Liver (tissue), 9 donors: ENCODE measurements around the gene PPM1B. TPM values are rescaled to one million over a fixed set of nuclear protein-coding genes. Genes with fewer than 3 reads are reported as not detected.

Experiments used
- DNase-seq: peaks from one replicate; pipeline ENCODE4 v3.0.0-alpha.2; 2017; ENCODE audit warnings: low spot score
- H3K27ac ChIP-seq, 2 donors: one replicate each; pipeline ENCODE4 v1.7.0; 2013; ENCODE audit warnings: inconsistent platforms in 2 of 2, low read length in 2 of 2, control low read depth in 1 of 2, low read depth in 1 of 2, mild to moderate bottlenecking in 1 of 2
- H3K27me3 ChIP-seq, 4 donors: one replicate each; pipeline versions ENCODE4 v1.6.1 to v1.7.0; 2013; ENCODE audit warnings: low read length in 3 of 4, inconsistent platforms in 1 of 4, mild to moderate bottlenecking in 1 of 4, moderate library complexity in 1 of 4; ENCODE audit not compliant: control insufficient read depth in 4 of 4, insufficient read depth in 4 of 4
- H3K36me3 ChIP-seq, 4 donors: one replicate each; pipeline versions ENCODE4 v1.6.1 to v1.7.0; 2013; ENCODE audit warnings: low read length in 3 of 4, mild to moderate bottlenecking in 3 of 4, low read depth in 1 of 4, moderate library complexity in 1 of 4; ENCODE audit not compliant: control insufficient read depth in 4 of 4, insufficient read depth in 3 of 4
- H3K4me1 ChIP-seq, 4 donors: one replicate each; pipeline versions ENCODE4 v1.6.1 to v1.7.0; 2013; ENCODE audit warnings: low read length in 3 of 4, mild to moderate bottlenecking in 3 of 4, moderate library complexity in 1 of 4; ENCODE audit not compliant: control insufficient read depth in 4 of 4, insufficient read depth in 4 of 4
- H3K4me3 ChIP-seq, 3 donors: one replicate each; pipeline versions ENCODE4 v1.6.1 to v1.7.0; 2013; ENCODE audit warnings: low read length in 3 of 3, control low read depth in 1 of 3, low read depth in 1 of 3, mild to moderate bottlenecking in 1 of 3
- H3K9ac ChIP-seq, 2 donors: one replicate each; pipeline ENCODE4 v1.7.0; 2013; ENCODE audit warnings: low read length in 2 of 2, mild to moderate bottlenecking in 2 of 2, moderate library complexity in 2 of 2, control low read depth in 1 of 2, low read depth in 1 of 2
- H3K9me3 ChIP-seq, 4 donors: one replicate each; pipeline versions ENCODE4 v1.6.1 to v1.7.0; 2013; ENCODE audit warnings: low read length in 3 of 4; ENCODE audit not compliant: control insufficient read depth in 4 of 4
- EGR1 ChIP-seq, 2 donors: IDR thresholded peaks; 2 replicates each; pipeline ENCODE4 v1.6.1; 2016 to 2018; ENCODE audit warnings: antibody characterized with exemption in 2 of 2, low read depth in 2 of 2
- FOXA1 ChIP-seq: IDR thresholded peaks from 2 replicates; pipeline ENCODE4 v1.6.1; 2016; ENCODE audit warnings: antibody characterized with exemption
- FOXA2 ChIP-seq: IDR thresholded peaks from 2 replicates; pipeline ENCODE4 v1.6.1; 2016; ENCODE audit warnings: antibody characterized with exemption
- GABPA ChIP-seq, 2 donors: IDR thresholded peaks in 1 of 2; conservative IDR thresholded peaks in 1 of 2; 2 replicates each; pipeline ENCODE4 v1.6.1; 2016; ENCODE audit warnings: antibody characterized with exemption in 2 of 2, mild to moderate bottlenecking in 1 of 2, moderate library complexity in 1 of 2
- HNF4A ChIP-seq, 2 donors: conservative IDR thresholded peaks; 2 replicates each; pipeline ENCODE4 v1.6.1; 2016; ENCODE audit warnings: antibody characterized with exemption in 2 of 2, mild to moderate bottlenecking in 2 of 2
- HNF4G ChIP-seq: IDR thresholded peaks from 2 replicates; pipeline ENCODE4 v1.6.1; 2016; ENCODE audit warnings: antibody characterized with exemption
- JUND ChIP-seq, 2 donors: IDR thresholded peaks; 2 replicates each; pipeline ENCODE4 v1.6.1; 2016; ENCODE audit warnings: antibody characterized with exemption in 2 of 2
- MAX ChIP-seq: IDR thresholded peaks from 2 replicates; pipeline ENCODE4 v1.6.1; 2016; ENCODE audit warnings: antibody characterized with exemption
- NR2F2 ChIP-seq: IDR thresholded peaks from 2 replicates; pipeline ENCODE4 v1.6.1; 2016; ENCODE audit warnings: antibody characterized with exemption
- RAD21 ChIP-seq, 2 donors: IDR thresholded peaks; 2 replicates each; pipeline ENCODE4 v1.6.1; 2016; ENCODE audit warnings: antibody characterized with exemption in 2 of 2, mild to moderate bottlenecking in 2 of 2
- RXRA ChIP-seq, 2 donors: IDR thresholded peaks; 2 replicates each; pipeline ENCODE4 v1.6.1; 2017 to 2018; ENCODE audit warnings: antibody characterized with exemption in 2 of 2, mild to moderate bottlenecking in 1 of 2
- SP1 ChIP-seq: IDR thresholded peaks from 2 replicates; pipeline ENCODE4 v1.6.1; 2018; ENCODE audit warnings: antibody characterized with exemption, mild to moderate bottlenecking
- TAF1 ChIP-seq: conservative IDR thresholded peaks from 2 replicates; pipeline ENCODE4 v1.6.1; 2016; ENCODE audit warnings: antibody characterized with exemption, mild to moderate bottlenecking
- YY1 ChIP-seq: IDR thresholded peaks from 2 replicates; pipeline ENCODE4 v1.6.1; 2016; ENCODE audit warnings: antibody characterized with exemption, mild to moderate bottlenecking
- WGBS: extraction: QIAGEN DNeasy Blood & Tissue Kit; methylation state at CpG from one replicate; pipeline ENCODE4 v1.1.7; 2013; 5-methylcytosine and 5-hydroxymethylcytosine counted together
- polyA plus RNA-seq, 2 donors: library from polyadenylated mRNA; stranded (reverse) in 1 of 2; unstranded in 1 of 2; fragments of 200-250 nt in 1 of 2; fragments of >200 nt in 1 of 2; fragmentation: Nextera tagmentation in 1 of 2; extraction: Ambion mirVana in 1 of 2; gene quantifications; one replicate each; pipeline versions ENCODE4 v1.2.1 to v1.2.3, GENCODE V29; 2013 to 2015
- total RNA-seq, 2 donors: library from RNA; depleted of rRNA; stranded (reverse); fragments of >200 nt; gene quantifications; one replicate each; pipeline ENCODE4 v1.2.3, GENCODE V29; 2014
- TF ChIP-seq, protein P1 (sequence below): IDR thresholded peaks from 2 replicates; pipeline ENCODE4 v1.6.1; 2016; ENCODE audit warnings: antibody characterized with exemption
- TF ChIP-seq, protein P2 (sequence below): IDR thresholded peaks from 2 replicates; pipeline ENCODE4 v1.6.1; 2016; ENCODE audit warnings: antibody characterized with exemption
- TF ChIP-seq, protein P3 (sequence below): IDR thresholded peaks from 2 replicates; pipeline ENCODE4 v1.6.1; 2016; ENCODE audit warnings: antibody characterized with exemption, mild to moderate bottlenecking
- TF ChIP-seq, protein P4 (sequence below): fragments of 150-350 bp; IDR thresholded peaks from 2 replicates; pipeline ENCODE4 v1.5.1; 2017; ENCODE audit warnings: improper control_type of control experiment, low read depth, low read length; ENCODE audit not compliant: missing input control
- donor health status: healthy.
- donor health status: healthy.
- donor health status: healthy.
- donor health status: healthy.
- donor health status: healthy.

PPM1B gene
- total and polyA plus RNA-seq, 4 donors, result 13.5 to 38.5 (median 30.8) TPM

DNA sequence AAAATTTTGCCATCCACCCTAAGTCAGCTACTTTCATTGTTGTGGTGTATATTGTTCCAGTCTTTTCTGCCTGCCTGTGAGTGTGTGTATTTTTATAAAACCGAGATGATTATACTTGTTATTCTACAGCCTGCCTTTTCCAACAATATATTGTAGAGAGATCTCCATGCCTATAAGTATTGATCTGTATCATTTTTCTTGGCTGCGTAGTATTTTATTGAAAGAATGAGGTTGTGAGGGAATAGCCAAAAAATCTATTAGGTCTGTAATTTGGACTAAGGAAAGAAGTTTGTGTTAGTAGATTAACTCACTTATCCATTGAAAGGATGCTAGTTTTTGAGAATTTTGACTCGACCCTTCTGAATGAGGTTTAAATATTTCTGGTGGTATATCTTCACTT, 34.9 kb downstream of the PPM1B start:
- 98% methylated on average over 3 of the region's 3 CpGs for WGBS

More for the DNA sequence above, 34.9 kb downstream of the PPM1B start:
- H3K4me1 ChIP-seq, result no peaks in the 10 kb centered on the region
- no peaks in the 10 kb centered on the region for H3K9me3 ChIP-seq
- no peak for TF ChIP-seq FOXA2
- TF ChIP-seq GABPA (IDR thresholded peaks at IDR 0.05 in 1 of 2, conservative IDR thresholded peaks at IDR 0.05 in 1 of 2), result no peak
- TF ChIP-seq, protein P1, sequence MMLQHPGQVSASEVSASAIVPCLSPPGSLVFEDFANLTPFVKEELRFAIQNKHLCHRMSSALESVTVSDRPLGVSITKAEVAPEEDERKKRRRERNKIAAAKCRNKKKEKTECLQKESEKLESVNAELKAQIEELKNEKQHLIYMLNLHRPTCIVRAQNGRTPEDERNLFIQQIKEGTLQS, result no peak
- TF ChIP-seq, protein P2, sequence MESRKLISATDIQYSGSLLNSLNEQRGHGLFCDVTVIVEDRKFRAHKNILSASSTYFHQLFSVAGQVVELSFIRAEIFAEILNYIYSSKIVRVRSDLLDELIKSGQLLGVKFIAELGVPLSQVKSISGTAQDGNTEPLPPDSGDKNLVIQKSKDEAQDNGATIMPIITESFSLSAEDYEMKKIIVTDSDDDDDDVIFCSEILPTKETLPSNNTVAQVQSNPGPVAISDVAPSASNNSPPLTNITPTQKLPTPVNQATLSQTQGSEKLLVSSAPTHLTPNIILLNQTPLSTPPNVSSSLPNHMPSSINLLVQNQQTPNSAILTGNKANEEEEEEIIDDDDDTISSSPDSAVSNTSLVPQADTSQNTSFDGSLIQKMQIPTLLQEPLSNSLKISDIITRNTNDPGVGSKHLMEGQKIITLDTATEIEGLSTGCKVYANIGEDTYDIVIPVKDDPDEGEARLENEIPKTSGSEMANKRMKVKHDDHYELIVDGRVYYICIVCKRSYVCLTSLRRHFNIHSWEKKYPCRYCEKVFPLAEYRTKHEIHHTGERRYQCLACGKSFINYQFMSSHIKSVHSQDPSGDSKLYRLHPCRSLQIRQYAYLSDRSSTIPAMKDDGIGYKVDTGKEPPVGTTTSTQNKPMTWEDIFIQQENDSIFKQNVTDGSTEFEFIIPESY, result no peak
- no peak for TF ChIP-seq FOXA1
- no peak for TF ChIP-seq SP1
- no peak for TF ChIP-seq YY1
- TF ChIP-seq HNF4A (conservative IDR thresholded peaks at IDR 0.05), result no peak
- no peak for TF ChIP-seq JUND (IDR thresholded peaks at IDR 0.05)
- TF ChIP-seq EGR1 (IDR thresholded peaks at IDR 0.05; ENCODE audit: low read depth in 2 of 2), result no peak
- TF ChIP-seq, protein P3, sequence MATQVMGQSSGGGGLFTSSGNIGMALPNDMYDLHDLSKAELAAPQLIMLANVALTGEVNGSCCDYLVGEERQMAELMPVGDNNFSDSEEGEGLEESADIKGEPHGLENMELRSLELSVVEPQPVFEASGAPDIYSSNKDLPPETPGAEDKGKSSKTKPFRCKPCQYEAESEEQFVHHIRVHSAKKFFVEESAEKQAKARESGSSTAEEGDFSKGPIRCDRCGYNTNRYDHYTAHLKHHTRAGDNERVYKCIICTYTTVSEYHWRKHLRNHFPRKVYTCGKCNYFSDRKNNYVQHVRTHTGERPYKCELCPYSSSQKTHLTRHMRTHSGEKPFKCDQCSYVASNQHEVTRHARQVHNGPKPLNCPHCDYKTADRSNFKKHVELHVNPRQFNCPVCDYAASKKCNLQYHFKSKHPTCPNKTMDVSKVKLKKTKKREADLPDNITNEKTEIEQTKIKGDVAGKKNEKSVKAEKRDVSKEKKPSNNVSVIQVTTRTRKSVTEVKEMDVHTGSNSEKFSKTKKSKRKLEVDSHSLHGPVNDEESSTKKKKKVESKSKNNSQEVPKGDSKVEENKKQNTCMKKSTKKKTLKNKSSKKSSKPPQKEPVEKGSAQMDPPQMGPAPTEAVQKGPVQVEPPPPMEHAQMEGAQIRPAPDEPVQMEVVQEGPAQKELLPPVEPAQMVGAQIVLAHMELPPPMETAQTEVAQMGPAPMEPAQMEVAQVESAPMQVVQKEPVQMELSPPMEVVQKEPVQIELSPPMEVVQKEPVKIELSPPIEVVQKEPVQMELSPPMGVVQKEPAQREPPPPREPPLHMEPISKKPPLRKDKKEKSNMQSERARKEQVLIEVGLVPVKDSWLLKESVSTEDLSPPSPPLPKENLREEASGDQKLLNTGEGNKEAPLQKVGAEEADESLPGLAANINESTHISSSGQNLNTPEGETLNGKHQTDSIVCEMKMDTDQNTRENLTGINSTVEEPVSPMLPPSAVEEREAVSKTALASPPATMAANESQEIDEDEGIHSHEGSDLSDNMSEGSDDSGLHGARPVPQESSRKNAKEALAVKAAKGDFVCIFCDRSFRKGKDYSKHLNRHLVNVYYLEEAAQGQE, result no peak
- no peak for TF ChIP-seq RXRA (IDR thresholded peaks at IDR 0.05)
- TF ChIP-seq, protein P4, sequence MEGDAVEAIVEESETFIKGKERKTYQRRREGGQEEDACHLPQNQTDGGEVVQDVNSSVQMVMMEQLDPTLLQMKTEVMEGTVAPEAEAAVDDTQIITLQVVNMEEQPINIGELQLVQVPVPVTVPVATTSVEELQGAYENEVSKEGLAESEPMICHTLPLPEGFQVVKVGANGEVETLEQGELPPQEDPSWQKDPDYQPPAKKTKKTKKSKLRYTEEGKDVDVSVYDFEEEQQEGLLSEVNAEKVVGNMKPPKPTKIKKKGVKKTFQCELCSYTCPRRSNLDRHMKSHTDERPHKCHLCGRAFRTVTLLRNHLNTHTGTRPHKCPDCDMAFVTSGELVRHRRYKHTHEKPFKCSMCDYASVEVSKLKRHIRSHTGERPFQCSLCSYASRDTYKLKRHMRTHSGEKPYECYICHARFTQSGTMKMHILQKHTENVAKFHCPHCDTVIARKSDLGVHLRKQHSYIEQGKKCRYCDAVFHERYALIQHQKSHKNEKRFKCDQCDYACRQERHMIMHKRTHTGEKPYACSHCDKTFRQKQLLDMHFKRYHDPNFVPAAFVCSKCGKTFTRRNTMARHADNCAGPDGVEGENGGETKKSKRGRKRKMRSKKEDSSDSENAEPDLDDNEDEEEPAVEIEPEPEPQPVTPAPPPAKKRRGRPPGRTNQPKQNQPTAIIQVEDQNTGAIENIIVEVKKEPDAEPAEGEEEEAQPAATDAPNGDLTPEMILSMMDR, result no peak
- no peak for TF ChIP-seq HNF4G
- no peak for TF ChIP-seq MAX
- TF ChIP-seq NR2F2, result no peak
- TF ChIP-seq TAF1, result no peak
- no peak for TF ChIP-seq RAD21 (IDR thresholded peaks at IDR 0.05)
- H3K4me3 ChIP-seq, result no peak overlapping the region
- H3K36me3 ChIP-seq, result peaks cover 0 to 7% (median 3%) of the 10 kb centered on the region in 4 donors
- H3K9ac ChIP-seq, result no peak overlapping the region
- no peaks in the 10 kb centered on the region for H3K27me3 ChIP-seq
- no peak for DNase-seq
- no peak overlapping the region for H3K27ac ChIP-seq
